Measurements from ENCODE around the gene TMEM100.

TMEM100 gene

DNA sequence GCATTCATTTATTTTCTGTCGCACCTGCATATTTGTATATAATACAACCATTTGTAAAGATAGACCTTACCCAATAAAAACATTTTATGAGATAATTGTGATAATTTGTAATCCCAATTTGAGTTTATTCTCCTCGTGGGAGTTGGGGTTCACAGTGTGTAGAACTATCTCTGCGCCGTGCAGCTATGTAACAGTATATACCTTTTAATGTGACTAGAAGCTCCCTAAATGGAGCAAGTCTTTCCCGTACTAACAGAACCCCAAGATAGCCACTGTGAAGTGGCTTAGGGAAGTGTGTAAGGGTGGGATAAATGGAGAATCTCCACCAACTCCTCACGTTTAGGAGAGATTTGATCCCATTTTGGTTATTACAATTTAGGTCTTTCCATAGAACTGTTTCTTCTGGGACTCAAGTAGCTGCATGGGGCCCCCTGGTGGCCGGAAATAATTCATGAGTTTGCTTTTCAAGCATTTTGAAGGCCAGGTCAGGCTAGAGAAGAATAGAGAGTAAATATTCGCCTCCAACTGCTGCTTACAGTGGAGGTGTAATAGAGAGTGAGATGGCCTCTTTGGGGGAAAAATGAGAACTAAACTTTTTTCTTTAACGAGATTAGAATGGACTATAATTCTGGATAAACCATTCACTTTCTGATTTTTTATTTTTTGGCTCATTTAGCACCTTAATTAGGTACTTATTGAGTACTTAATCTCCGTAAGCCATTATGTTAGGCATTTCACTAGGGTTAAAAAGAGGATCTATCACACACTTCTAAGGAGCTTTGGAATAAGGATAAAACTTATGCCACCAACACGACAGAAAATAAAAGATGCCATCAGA, 4.5 kb downstream of the TMEM100 start:
- DNase-seq, result peak; percentile 8 to 39 (median 28)

GRCh38 chr17:55717432-55717831, 5.2 kb downstream of the TMEM100 start:
- no peak for DNase-seq

GRCh38 chr17:55710829-55711496, 11.7 kb downstream of the TMEM100 start:
- DNase-seq, result no peak

GRCh38 chr17:55710410-55710809, 12.3 kb downstream of the TMEM100 start:
- no peak for DNase-seq

DNA sequence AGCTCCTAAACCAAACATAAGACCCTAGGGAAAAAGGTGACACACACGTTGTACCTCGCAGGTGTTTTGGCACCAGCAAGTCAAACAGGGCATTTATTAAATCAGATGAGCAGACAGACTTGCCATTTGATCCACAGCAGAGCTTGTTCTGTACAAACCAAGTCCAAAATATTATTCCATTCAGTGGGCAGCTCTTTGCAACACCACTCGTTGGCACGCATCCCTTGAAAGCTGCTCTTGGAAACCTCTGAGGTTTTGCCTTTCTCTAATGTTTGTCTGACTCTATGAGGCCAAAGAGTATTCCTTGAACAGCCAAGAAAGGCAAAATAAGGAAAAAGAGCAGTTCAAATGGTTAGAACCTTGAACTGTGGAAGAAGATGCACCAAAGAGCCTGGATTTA, 12.7 kb downstream of the TMEM100 start:
- DNase-seq, result no peak

GRCh38 chr17:55709440-55709839, 13.2 kb downstream of the TMEM100 start:
- DNase-seq, result no peak

DNA sequence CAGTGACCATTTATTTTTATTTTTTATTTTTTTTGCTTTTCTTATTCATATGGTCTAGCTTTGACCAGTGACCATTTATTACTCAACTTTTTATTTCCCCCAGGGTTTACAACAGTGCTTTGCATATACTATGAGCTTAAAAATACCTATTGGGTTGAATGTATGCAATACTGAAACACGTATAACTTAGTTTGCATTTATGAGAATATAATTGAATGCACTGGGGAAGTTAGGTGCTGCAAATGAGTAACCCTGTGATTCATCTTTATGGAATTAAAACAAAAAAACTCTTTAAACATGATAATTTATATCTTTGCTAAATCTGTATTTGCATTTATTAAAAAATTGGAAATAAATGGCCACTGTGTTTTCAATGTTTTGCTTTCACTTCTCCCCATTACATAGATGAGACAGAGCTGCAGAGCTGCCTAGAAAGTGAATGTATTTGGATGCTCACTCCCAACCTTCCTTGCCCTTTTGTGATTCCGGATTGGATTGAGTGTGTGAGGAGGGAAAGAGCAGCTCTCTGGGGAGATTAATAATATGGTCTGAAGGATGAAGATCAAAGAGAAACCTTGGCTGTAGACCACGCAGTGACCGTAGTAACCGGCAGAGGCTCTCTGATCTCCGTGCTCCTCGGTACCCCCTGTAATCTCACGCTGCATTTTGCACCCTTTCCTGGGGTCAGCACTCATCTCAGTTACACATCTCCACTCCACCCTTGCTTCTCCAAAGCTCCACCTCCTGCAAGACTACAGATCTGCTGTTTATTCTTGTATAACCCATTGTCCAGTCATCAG, 14.3 kb downstream of the TMEM100 start:
- DNase-seq, result no peak

GRCh38 chr17:55706808-55707773, 15.6 kb downstream of the TMEM100 start:
- DNase-seq, result no peak

DNA sequence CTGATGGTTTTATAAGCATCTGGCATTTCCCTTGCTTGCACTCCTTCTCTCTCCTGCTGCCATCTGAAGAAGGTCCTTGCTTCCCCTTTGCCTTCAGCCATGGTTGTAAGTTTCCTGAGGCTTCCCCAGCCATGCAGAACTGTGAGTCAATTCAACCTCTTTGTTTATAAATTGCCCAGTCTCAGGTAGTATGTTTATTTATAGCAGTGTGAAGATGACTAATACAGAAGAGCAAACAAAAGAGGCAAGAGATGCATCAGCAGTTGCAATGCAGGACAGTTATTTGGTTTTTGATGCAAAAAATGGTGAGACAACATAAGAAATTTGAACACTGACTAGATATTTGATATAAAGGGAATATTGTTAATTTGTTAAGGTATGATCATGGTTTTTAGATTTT, 16.8 kb downstream of the TMEM100 start:
- no peak for DNase-seq

DNA sequence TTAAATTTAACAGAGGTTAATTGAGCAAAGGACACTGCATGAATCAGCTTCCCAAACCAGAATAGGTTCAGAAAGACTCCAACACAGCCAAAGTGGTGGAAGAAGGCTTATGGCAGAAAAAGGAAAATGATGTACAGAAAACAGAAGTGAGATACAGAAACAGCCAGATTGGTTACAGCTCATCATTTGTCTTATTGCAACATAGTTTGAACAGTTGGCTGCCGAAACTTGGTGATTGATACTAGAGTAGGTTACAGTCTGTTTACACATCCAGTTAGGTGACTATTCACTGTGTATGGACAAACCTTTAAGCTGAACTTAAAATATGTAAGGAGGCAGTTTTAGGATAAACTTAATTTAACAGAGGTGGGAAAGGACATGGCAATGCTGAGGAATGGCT, 18.3 kb downstream of the TMEM100 start:
- DNase-seq, result no peak

GRCh38 chr17:55702150-55702549, 20.5 kb downstream of the TMEM100 start:
- DNase-seq, result no peak

DNA sequence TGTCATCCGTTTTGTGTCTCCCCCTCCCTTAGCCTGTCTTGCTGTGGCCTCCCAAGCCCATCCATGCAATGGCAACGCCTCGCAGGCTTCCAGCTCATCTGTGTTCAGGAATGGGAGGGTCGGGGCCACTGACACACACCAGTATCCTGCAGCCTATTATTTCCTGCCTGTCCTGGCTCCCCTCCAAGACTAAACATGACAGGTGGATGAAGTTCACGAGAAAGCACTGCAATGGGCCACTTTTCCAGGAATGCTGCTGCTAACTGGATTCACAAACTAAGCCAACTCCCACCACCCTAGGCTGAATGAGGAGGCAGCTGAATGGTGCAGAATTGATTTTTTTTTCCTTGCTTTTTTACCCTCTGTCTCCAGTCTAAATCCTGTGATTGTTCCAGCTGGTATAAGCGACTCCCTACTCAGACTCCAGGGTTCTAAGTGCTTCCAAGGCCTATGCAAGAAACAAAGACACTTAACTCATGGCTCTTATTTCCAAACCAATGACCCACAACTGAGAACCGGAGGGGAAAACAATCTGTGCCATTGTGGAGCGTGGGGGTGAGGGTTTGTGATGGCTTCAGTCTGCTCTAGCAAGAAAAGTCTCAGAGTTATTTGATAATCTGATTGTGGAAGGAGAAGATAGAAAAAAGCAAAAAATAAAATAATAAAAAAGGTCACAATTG, 23.3 kb downstream of the TMEM100 start:
- no peak for DNase-seq

- DNase-seq, result no peak
Observed at GRCh38 chr17:55694286-55694910, 28.3 kb downstream of the TMEM100 start.

DNA sequence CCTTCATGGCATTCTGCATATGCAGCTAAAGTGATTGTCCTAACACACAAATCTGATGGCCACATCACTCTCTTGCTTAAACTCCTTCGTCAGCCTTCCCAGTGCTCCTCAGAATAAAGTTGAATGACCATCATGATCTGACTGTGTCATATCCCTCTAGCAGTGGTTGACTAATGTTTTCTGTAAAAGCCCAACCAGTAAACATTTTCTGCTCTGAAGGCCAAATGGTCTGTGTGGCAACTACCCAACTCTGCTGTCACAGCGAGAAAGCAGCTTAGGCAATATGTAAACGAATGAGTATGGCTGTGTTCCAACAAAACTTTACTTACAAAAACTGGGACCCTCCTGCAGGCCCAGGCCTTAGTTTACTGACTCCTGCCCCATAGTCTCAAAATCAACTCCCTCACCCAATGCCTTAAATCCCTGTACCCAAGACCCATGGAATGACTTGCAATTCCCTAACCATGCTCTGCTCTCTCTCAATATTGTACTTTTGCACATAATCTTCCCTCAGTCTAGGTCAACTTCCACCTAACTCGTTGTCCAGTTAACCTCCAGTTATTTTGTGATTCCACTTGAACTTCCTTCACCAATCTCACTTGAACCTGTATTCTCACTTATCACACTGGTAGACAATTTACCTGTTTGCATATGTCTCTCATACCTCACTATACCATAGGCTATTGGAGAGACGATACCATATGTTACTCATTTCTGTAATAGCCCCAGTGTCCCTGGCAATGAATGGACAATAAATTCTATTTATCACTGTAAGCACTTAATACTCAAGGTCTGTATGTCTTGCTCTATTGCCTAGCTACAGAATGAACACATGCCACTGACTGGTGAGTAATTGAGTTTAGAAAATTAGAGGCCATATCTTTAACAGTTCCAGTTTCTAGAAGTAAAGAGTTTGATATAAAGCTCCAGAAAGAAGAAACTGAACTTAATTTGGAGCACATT, 29.1 kb downstream of the TMEM100 start:
- DNase-seq, result no peak

DNA sequence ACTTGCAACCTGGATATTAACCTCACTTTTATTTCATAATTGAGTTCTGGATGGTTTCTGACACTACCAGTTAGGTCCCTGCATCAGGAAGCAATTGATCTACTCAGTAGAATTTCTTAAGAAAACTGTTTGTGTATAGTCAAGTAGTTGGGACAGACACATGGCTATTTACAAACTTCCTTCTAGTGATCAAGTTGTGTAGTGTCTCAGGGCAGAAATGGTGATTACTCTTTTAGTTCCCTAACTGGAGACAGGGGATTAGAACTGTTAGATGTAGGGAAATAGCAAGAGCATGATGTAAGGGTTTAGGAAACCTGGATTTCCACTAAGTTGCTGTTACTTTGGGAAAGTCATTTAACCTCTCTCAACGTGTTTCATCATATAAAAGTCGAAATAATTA, 30.4 kb downstream of the TMEM100 start:
- DNase-seq, result no peak

- no peak for DNase-seq
Observed at GRCh38 chr17:55691666-55692065, 31.0 kb downstream of the TMEM100 start.

DNA sequence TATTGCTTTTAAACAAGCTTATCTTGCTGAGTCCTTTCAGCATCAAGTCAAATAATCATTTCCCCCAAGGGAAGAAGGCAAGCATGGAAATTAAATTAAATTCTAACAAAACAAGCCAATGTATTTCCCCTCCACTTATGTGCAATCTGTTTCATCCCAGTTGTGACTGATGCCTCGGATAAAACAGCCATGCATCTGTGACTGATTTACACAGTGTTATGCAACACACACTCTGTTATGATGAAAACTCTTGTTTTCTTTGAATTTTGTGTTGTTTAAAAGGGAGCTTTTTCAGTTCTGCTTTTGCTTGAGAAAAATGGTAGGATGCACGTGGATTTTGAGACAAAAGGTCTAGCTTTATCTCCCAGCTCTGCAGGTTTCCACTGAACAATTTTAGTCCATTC, 32.6 kb downstream of the TMEM100 start:
- DNase-seq, result no peak

- no peak for DNase-seq
Observed at GRCh38 chr17:55689672-55690071, 33.0 kb downstream of the TMEM100 start.

GRCh38 chr17:55688057-55688456, 34.6 kb downstream of the TMEM100 start:
- DNase-seq, result no peak

DNA sequence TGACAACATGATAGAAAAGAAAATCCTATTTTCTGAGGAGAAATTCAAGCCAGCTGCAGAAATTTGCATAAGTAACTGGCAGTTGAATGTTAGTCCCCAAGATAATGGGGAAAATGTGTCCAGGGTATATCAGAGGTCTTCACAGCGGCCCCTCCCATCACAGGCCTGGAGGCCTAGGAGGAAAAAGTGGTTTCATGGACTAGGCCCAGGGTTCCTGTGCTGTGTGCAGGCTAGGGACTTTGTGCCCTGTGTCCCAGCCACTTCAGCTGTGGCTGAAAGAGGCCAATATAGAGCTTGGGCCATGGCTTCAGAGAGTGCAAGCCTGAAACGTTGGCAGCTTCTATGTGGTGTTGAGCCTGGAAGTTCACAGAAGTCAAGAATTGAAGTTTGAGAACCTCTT, 35.6 kb downstream of the TMEM100 start:
- DNase-seq, result no peak
